MM.1S (cell line): ENCODE data around the gene AGBL1.

Experiments used
- CTCF ChIP-seq: fragments of 300-600 bp; sonication (generic); IDR thresholded peaks from 2 replicates; pipeline ENCODE4 v1.5.1; 2016; ENCODE audit warnings: antibody characterized with exemption, low read length, mixed read lengths
- EZH2 ChIP-seq: fragments of 300-600 bp; sonication (generic); optimal IDR thresholded peaks from 2 replicates; pipeline ENCODE3; 2017; ENCODE audit warnings: low read depth, mild to moderate bottlenecking, antibody characterized with exemption, low read length, mixed read lengths
- EZH2phosphoT487 ChIP-seq: fragments of 300-600 bp; sonication (generic); IDR thresholded peaks from 2 replicates; pipeline ENCODE4 v1.6.1; 2018; ENCODE audit warnings: antibody characterized with exemption, low read length

GRCh38 chr15:86034904-86035303 lies 44.8 kb upstream of the AGBL1 start:
- no peak for TF ChIP-seq CTCF
- no peak for TF ChIP-seq EZH2
- no peak for TF ChIP-seq EZH2phosphoT487
